Measurements from ENCODE around the gene SCRN2. TPM values are rescaled to one million over a fixed set of nuclear protein-coding genes. Genes with fewer than 3 reads are reported as not detected.

SCRN2 gene
- total RNA-seq, 1 donor from 2014 or later: 45.2 TPM

GRCh38 chr17:47792979-47793378 lies 48.1 kb downstream of the SCRN2 start:
- no peak for TF ChIP-seq CTCF (conservative IDR thresholded peaks at IDR 0.05)
- Mint-ChIP-seq H3K9me3 (no peaks in the 10 kb centered on the region), H3K4me1 (ENCODE audit: unreplicated experiment) (peaks cover 3% of the 10 kb centered on the region), H3K27ac (no peak overlapping the region), H3K36me3 (no peaks in the 10 kb centered on the region), H3K27me3 (peaks cover 88% of the 10 kb centered on the region), H3K4me3 (no peak overlapping the region)
- DNase-seq (ENCODE audit: extremely low spot score, unreplicated experiment): no peak

DNA sequence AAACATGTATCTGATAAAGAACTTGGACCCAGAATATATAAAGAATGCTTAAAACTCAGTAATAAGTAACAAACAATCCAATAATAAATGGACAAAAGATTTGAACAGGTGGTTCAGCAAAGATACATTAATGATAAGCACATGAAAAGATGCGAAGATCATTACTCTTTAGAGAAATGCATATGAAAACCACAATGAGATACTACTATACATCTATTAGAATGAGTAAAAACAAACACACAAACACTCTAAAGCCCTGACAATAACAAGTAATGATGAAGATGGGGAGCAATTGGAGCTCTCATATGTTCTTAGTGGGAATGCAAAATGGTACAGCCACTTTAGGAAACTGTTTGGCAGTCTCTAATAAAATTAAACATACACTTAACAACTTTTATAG lies 48.6 kb downstream of the SCRN2 start:
- Mint-ChIP-seq H3K27me3 (peaks cover 88% of the 10 kb centered on the region), H3K4me1 (ENCODE audit: unreplicated experiment) (peaks cover 3% of the 10 kb centered on the region), H3K36me3 (no peaks in the 10 kb centered on the region), H3K27ac (no peak overlapping the region), H3K4me3 (no peak overlapping the region), H3K9me3 (no peaks in the 10 kb centered on the region)
- DNase-seq (ENCODE audit: extremely low spot score, unreplicated experiment): no peak
- TF ChIP-seq CTCF (conservative IDR thresholded peaks at IDR 0.05): no peak

DNA sequence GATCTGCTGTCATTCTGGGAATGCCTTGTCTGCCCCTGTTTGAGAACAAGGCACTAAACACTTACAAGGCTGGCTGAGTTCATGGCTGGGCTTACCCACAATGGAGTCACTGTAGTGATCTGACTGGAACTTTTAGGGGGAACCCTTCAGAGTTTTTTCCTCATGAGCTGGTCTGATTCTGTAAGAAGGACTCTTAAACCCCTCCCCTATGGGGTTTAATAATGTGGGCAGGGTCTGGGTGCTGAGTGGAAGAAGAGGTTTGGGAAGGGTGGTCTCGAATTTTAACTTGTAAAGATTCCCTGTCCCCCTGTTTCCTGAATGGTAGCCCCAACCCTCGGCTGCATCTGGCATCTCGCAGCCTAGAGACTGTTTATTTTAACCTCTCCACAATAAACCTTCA lies 50.0 kb downstream of the SCRN2 start:
- H3K27ac Mint-ChIP-seq: no peak overlapping the region
- no peaks in the 10 kb centered on the region for H3K36me3 Mint-ChIP-seq
- peak overlapping the region; percentile 32 for H3K4me3 Mint-ChIP-seq
- H3K4me1 Mint-ChIP-seq (ENCODE audit: unreplicated experiment): peaks cover 3% of the 10 kb centered on the region
- no peak for DNase-seq (ENCODE audit: extremely low spot score, unreplicated experiment)
- H3K9me3 Mint-ChIP-seq: no peaks in the 10 kb centered on the region
- no peak for TF ChIP-seq CTCF (conservative IDR thresholded peaks at IDR 0.05)
- H3K27me3 Mint-ChIP-seq: peaks cover 93% of the 10 kb centered on the region

DNA sequence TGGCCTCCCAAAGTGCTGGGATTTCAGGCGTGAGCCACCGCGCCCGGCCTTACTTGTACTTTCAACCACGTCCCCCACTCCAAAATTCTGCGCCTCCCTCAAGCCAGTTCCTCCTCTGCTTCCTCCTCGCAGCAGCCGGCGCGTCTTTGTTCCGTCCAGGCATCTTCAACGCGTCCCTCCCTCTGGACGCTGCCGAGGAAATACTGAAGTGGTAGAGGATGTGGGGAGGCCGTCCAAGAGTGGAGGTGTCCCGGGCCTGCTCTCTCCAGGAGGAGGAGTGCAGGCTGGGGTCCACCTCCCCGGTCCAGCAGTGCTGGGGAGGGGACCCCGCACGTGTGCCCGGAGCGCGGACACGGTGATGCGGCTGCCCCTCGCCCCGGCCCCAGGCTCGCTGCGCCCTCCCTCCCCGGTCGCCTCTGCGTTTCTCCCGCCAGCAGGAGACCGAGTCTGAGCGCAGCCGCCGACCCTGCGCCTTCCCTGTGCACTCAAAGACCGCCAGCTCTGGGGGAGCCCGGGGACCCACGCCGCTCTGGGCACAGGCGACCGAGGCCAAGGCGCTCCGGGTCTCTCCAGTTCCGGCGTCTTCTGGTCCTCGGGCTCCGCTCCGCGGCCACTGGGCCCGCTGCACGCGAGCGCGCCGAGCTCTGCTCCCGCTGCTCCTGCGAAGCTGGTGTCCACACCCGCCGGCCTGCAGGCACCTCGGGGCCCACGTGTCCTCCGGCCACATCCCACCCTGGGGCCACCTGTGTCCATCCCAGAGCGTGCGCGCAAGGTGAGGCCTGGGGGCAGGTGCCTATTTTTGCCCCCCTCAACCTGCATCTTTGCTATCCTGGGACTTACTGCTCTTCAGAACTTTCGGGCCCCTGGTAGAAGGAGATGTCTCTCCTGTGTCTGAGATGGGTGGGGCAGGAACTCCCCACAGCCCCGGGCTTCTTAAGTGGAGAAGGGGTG lies 51.2 kb downstream of the SCRN2 start:
- H3K36me3 Mint-ChIP-seq: no peaks in the 10 kb centered on the region
- peaks cover 3% of the 10 kb centered on the region for H3K4me1 Mint-ChIP-seq (ENCODE audit: unreplicated experiment)
- H3K9me3 Mint-ChIP-seq: no peaks in the 10 kb centered on the region
- peaks cover 95% of the 10 kb centered on the region for H3K27me3 Mint-ChIP-seq
- DNase-seq (ENCODE audit: extremely low spot score, unreplicated experiment): peak; percentile 74
- H3K4me3 Mint-ChIP-seq: peak overlapping the region; percentile 76
- peak; percentile 65 for TF ChIP-seq CTCF (conservative IDR thresholded peaks at IDR 0.05)
- no peak overlapping the region for H3K27ac Mint-ChIP-seq

Other genes starting within 250 kb of the SCRN2 start
- 300 and 372 TPM in 2 replicates for gene KPNB1, start 191.4 kb downstream of the SCRN2 start, total RNA-seq (ENCODE audit: low replicate concordance)
- 10.5 and 19.7 TPM in 2 replicates for gene TBKBP1, start 147.1 kb downstream of the SCRN2 start, total RNA-seq (ENCODE audit: low replicate concordance)
- gene TBX21, start 108.0 kb downstream of the SCRN2 start, total RNA-seq (ENCODE audit: low replicate concordance): not detected in 2 replicates
- gene OSBPL7, start 19.5 kb downstream of the SCRN2 start, total RNA-seq (ENCODE audit: low replicate concordance): 9.1 and 20.3 TPM in 2 replicates
- gene MRPL10, start 9.7 kb downstream of the SCRN2 start, total RNA-seq (ENCODE audit: low replicate concordance): 37.7 and 49.4 TPM in 2 replicates
- 0.64 and 2.8 TPM in 2 replicates for gene LRRC46, start 9.6 kb downstream of the SCRN2 start, total RNA-seq (ENCODE audit: low replicate concordance)
- 19.3 and 75.1 TPM in 2 replicates for gene SP6, start 9.9 kb upstream of the SCRN2 start, total RNA-seq (ENCODE audit: low replicate concordance)
- gene SP2, start 55.0 kb upstream of the SCRN2 start, total RNA-seq (ENCODE audit: low replicate concordance): 16.9 and 22.0 TPM in 2 replicates
- gene PNPO, start 100.3 kb upstream of the SCRN2 start, total RNA-seq (ENCODE audit: low replicate concordance): 12.8 and 16.3 TPM in 2 replicates
- 20.0 and 32.5 TPM in 2 replicates for gene PRR15L, start 116.6 kb upstream of the SCRN2 start, total RNA-seq (ENCODE audit: low replicate concordance)
- gene CDK5RAP3, start 129.8 kb upstream of the SCRN2 start, total RNA-seq (ENCODE audit: low replicate concordance): 187 and 217 TPM in 2 replicates
- gene COPZ2, start 196.5 kb upstream of the SCRN2 start, total RNA-seq (ENCODE audit: low replicate concordance): 1.9 and 5.7 TPM in 2 replicates
- 99.1 and 111 TPM in 2 replicates for gene NFE2L1, start 207.1 kb upstream of the SCRN2 start, total RNA-seq (ENCODE audit: low replicate concordance)

Measured in type B pancreatic cell (in vitro differentiated cells).